WERI-Rb-1 (cell line): ENCODE data around the gene EHF.

Experiments
- DNase-seq: peaks from one replicate; pipeline ENCODE4 v3.0.0-alpha.2; 2020
- H3K27ac ChIP-seq: fragments of 250-450 bp; sonication (Bioruptor Pico); 2 replicates; pipeline ENCODE4 v1.5.1; 2020; ENCODE audit warnings: mild to moderate bottlenecking, moderate library complexity
- H3K27me3 ChIP-seq: fragments of 250-450 bp; sonication (Bioruptor Pico); 2 replicates; pipeline ENCODE4 v1.5.1; 2021; ENCODE audit warnings: mild to moderate bottlenecking, low read depth, moderate library complexity; ENCODE audit not compliant: insufficient read depth, severe bottlenecking
- H3K36me3 ChIP-seq: fragments of 250-450 bp; sonication (Bioruptor Pico); 2 replicates; pipeline ENCODE4 v1.5.1; 2020; ENCODE audit warnings: mild to moderate bottlenecking, moderate library complexity
- H3K4me3 ChIP-seq: 2 replicates; pipeline ENCODE4 v1.5.1; 2011; ENCODE audit warnings: low read depth, mild to moderate bottlenecking, control low read depth, low read length
- H3K9me3 ChIP-seq: fragments of 250-450 bp; sonication (Bioruptor Pico); 2 replicates; pipeline ENCODE4 v1.5.1; 2021; ENCODE audit warnings: mild to moderate bottlenecking, moderate library complexity; ENCODE audit not compliant: severe bottlenecking
- CTCF ChIP-seq: IDR thresholded peaks from 2 replicates; pipeline ENCODE4 v1.5.1; 2011; ENCODE audit warnings: low read depth, mild to moderate bottlenecking, control low read depth, inconsistent platforms, low read length

Gene EHF

DNA sequence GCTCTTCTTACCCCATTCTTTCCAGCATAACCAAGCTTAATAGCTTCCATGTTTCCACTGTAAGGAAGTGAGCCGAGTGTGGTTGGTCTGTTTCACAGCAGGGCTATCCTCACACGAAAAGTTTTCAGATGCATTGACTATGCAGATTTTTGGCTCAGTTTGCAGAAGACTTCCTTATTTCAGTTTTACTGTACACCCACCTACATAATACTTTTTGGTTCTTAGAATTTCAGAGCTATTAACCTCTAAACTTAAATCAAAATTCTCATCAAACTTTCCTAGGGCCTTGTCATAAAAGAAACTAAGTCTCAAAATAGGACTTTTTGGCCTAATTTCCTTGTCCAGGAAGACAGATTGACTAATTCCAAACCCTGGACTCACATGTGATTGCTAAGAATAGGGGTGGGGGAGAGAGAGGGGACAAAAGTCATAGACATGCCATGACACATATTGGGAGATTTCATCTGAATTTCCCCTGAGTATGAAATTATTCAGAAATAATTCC is 7.3 kb upstream of the EHF start:
- no peak for DNase-seq
- H3K4me3 ChIP-seq: no peak overlapping the region
- no peaks in the 10 kb centered on the region for H3K36me3 ChIP-seq

DNA sequence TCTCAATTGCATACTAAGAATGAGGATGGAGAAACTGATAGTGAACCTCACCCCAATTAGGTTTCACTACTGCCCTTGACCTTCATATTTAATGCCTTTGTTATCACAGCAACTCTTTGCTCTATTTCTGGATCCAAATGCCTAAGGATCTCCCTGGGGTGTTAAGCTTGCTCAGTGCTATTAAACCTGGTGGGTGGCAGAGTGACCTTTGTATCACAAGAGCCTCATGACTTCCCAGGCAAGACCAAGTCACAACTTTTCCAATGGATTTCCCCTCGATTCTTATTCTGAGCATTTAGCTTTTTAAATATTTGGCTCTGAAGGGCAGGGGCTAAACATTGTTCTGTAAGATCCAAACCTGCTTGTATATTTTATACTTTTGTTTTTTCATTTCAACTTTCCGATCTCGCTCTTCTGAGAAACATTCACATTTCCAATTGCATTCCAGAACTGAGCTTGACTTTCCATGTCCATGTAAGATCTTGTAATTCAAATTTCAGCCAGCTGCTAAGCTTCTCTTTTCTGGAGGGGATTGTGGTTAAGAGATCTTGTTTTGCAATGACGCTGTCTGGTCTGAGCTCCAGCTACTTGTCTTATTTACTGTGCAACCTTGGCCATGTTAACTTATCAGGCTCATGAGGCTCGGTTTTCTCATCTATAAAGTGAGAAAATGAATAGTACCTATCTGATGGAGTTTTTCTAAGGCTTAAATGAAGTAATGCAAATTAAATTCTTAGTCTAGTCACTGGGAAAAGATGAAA is 6.4 kb upstream of the EHF start:
- no peaks in the 10 kb centered on the region for H3K27me3 ChIP-seq
- H3K36me3 ChIP-seq: no peaks in the 10 kb centered on the region
- no peaks in the 10 kb centered on the region for H3K9me3 ChIP-seq
- DNase-seq: no peak
- no peak overlapping the region for H3K27ac ChIP-seq
- no peak for TF ChIP-seq CTCF
- no peak overlapping the region for H3K4me3 ChIP-seq

More for the DNA sequence above, 7.3 kb upstream of the EHF start:
- no peak for TF ChIP-seq CTCF
- Histone ChIP-seq H3K27me3 (no peaks in the 10 kb centered on the region), H3K9me3 (no peaks in the 10 kb centered on the region), H3K27ac (no peak overlapping the region)

- Histone ChIP-seq H3K27ac (no peak overlapping the region), H3K27me3 (no peaks in the 10 kb centered on the region), H3K9me3 (no peaks in the 10 kb centered on the region), H3K4me3 (no peak overlapping the region), H3K36me3 (no peaks in the 10 kb centered on the region)
- DNase-seq: no peak
- no peak for TF ChIP-seq CTCF
Measured at GRCh38 chr11:34616086-34616485, 4.8 kb upstream of the EHF start.

DNA sequence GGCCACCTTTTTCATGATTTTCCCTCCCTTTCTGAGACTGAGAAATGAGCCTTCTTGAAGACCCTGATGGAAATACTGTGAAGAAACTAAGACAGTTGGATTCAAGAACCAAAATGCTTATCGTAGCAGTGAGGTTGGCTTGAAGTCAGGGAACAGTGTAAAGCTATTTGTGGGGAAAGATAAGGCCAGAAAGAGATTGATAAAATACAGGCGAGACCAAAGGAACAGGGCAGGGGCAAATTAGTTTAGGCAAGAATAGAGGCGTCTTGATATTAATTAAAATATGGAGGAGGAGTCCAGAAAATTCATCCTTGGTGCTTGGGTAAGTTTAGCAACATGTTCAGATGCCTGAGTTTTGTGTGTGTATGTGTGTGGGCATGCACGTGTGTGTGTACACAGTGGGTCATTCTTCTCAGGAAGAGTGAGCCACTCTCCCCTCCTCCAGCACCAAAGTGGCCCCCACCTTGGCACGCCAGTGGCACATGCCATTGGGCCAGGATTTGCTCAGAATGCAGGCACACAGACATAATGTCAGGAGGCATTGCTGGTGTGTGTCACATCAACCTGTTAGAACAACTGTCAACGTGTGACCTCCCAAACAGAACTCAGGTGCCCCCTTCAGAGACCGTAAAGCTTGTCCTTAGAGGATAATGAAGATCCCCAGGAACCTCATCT is 3.9 kb upstream of the EHF start:
- Histone ChIP-seq H3K27me3 (no peaks in the 10 kb centered on the region), H3K36me3 (no peaks in the 10 kb centered on the region), H3K27ac (no peak overlapping the region), H3K9me3 (no peaks in the 10 kb centered on the region), H3K4me3 (no peak overlapping the region)
- no peak for TF ChIP-seq CTCF
- no peak for DNase-seq

DNA sequence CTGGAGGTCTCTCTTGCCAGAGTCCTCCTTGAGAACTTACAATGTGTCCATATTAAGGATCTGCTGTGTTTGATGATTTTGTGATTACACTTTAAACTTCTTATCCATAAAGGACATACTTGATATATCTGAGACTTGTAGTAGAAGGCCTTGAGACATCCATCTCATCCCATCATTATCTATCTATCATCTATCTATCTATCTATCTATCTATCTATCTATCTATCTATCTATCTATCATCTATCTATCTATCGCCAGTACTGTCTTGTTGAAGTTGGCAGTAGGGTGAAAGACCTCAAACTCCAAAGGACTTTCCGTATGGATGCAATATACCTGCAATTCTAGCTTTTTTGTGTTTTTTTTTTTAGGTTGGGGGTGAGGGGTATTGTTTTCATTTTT is 2.5 kb upstream of the EHF start:
- no peak overlapping the region for H3K27ac ChIP-seq
- H3K27me3 ChIP-seq: no peaks in the 10 kb centered on the region
- no peak for DNase-seq
- TF ChIP-seq CTCF: no peak
- no peaks in the 10 kb centered on the region for H3K36me3 ChIP-seq
- H3K9me3 ChIP-seq: no peaks in the 10 kb centered on the region
- H3K4me3 ChIP-seq: no peak overlapping the region
